Measurements from ENCODE around the gene MSH5.

MSH5 gene

DNA sequence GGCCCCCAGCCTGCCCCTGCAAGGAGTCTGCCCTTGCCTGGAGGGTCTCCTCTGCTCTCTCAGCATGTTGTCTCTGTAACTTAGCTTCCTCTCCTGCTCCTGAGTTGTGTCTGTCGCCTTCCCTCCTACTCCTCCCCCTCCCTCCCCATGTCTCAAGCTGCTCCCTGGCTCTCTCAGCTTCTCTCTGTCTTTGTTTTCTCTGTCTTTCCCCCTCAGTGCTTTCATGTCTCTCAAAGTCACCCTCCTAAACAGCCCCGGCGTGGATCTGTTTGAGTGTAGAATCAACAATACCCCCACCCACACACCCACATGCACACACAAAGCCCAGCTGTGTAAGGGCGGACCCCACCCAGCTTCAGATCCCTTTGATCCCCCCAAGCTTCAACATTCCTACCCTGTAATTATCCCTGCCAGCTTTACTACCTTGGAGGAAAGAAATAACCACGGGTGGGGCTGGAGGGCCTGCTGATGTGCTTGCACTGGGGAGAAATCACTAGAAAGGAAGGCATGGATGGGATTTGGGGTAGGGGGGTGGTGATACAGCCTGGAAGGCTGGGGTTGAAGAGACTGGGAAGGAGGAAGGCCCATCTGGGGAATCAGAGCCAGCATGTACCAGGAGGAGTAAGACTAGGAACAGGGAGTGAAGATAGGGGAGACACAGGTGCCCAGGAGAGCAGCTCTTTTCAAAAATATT lies 25.7 kb upstream of the MSH5 start:
- DNase-seq = no peak

DNA sequence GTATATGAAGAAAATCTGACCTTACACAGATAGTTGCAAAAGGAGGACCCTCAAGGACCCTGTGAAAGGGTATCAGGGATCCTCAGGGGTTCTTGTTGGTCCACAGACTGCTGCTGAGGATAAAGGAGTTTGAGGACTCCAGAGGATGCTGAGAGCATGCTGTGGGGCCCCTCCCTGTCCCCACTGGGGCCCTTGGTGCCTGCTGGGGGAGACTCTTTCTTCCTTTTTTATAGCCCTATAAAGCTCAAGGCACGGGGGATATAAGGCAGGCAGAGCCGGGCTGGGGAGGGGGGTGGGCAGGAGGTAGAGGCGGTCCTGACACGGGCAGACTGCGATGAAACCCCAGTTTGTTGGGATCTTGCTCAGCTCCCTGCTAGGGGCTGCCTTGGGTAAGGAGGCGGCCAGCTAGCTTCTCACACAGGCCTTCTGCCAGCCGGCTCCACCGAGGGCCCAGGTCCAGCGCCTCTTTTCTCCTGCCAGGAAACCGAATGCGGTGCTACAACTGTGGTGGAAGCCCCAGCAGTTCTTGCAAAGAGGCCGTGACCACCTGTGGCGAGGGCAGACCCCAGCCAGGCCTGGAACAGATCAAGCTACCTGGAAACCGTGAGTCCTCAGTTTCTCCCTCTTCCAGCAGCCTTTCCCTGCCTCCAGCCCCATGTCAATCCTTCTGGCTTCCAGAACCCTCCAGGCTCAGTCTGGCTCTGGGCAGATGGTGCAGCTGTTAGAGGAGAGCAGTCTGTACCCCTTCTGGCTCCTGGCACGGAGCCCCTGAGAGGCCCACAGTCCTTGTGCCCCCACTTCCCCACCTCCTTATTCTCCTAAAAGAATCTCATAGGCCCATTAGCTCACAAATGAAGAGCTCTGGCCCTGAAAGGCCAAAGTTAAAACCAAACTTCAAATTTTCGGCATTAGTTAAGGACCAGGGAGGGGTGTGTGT lies 24.5 kb upstream of the MSH5 start, which contains the start of gene LY6G6D:
LY6G6D (plus strand) TSS at position 327 of the 937 bp plus-strand sequence; CDS start at position 335, 8 bp downstream.
- no peak for DNase-seq

DNA sequence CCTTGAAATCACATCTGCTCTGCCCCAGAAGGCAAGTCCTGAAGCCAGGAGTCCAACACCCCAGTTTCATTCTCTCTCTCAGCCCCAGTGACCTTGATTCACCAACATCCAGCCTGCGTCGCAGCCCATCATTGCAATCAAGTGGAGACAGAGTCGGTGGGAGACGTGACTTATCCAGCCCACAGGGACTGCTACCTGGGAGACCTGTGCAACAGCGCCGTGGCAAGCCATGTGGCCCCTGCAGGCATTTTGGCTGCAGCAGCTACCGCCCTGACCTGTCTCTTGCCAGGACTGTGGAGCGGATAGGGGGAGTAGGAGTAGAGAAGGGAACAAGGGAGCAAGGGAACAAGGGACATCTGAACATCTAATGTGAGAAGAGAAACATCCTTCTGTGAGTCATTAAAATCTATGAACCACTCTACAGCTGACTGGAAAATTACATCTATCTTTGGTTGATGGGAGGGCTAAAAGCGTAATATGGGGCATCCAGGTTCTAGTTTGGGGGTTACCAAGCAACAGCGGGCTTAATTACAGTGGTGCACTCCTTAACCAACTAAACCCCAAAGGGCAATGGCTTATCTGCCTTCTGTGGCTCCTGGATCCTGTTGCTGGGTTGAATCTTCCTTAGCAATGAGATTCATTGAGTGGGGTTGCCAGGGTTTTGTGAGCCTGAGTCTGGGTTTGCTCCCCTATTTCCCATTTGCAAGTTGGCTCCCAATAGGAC lies 22.1 kb upstream of the MSH5 start:
- DNase-seq = peak; percentile 57

DNA sequence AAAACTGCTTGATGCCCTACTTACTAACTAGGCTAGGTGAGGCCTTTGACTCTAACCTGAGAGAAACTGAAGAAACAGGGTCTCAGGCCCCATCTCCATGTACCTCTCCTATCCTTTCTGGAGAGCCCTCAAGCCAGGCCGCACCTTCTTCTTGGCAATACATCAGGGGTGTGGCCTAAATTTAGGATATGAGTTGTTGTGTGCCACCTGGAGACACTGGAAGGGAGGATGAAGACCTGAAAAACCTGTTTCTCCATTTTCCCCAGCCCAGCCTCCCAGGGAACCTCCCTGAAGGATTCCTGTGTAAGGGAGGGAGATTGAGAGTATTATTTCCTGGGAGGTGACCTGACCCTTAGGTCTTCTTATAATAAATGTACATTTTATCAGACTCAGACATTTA lies 21.5 kb upstream of the MSH5 start:
- DNase-seq = peak; percentile 98

DNA sequence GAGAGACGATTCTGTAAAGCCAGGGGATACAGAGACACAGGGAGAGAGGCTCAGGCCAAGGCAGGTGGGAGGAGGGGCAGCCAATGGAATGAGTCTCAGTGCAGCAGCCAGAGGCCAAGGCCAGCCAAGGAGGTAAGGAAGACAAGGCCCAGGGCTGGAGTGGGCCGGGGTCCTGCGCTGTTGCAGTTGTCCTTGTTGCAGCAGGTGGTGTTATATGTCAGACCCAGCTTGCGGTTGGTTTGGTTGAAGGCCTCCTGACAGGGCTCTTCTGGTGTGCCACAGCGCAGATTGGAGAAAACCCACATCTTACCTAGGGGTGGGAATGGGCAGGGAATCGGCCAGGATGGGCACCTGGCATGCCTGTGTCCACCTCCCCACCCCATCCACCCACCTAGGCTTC lies 20.8 kb upstream of the MSH5 start:
- peak; percentile 18 for DNase-seq

DNA sequence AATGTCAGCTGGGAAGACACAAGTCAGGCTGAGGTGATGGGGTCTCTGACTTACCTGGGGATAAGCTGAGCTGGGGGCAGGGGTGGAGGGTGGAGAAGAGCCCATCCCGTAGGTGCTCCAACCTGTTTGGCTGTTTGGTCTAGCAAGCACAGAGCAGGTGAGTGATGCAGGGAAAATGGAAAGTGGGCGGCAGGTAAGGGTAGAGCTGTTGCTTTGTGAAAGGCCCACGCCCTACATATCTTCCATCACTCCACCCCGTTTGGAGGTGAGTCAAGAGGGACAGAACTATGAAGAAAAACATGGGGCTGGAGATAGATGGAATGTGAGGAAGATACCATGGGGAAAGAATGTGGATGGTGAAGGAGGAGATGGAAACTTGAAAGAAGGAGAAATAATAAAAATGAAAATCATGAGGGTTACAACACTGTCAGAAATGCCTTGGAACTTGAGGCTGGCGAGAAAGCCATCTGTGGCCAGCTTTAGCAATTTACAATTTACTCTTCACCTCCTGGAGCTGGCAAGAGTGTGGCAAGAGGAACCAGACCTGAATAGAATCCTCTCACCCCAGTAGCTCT lies 19.5 kb upstream of the MSH5 start:
- DNase-seq = no peak

DNA sequence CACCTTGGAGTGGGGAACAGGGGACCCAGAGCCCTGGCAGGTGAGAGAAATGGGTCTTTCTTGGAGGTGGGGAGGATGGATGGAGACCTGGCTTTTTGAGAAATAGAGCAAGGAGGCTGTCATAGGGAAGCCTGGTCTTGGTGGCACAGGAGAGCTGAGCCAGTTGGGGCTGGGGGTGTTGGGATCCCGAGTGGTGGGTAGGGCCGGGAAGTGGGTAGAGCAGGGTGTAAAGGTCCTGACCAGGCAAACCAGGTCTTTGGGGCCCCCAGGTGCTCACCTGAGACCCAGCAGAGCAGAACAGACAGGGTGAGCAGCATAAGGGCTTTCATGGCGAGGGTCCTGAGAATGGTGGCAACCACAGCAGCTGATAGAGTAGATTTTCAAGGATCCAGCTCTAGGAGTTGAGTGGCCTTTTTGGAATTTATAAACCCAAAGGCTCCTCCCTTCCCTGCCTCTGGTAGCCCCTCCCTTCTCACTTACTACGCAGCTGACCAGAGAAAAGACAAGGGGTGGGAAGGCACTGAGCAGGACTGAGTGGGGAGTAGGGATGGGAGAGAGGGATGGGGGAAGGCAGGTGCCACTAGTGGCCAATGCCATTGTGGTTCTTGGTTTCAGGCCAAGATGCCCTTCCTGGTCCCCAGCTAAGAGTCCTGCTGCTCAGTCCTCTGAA lies 18.3 kb upstream of the MSH5 start, which contains the start of gene LY6G6C:
LY6G6C (minus strand) TSS at position 396 of the 670 bp plus-strand sequence; CDS start at position 329, 67 bp downstream.
- no peak for DNase-seq

DNA sequence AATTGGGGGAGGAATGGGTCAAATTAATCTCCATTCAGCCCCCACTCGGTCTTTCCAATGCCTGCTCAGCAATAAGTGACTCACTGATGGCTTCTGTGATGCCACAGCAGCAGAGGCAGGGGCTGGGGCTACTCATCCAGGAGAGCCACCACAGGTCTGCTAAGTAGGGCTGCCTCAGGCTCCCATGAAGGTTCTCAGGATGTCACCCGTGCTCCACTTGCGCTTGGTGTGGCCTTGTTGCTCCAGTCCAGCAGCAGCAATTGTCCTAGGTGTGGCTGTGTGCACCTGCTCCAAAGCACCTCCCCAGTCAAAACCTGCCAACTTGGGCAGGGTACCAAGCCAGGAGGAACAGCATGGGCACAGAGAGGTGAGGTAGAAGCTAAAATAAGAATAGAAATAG lies 17.6 kb upstream of the MSH5 start:
- no peak for DNase-seq

DNA sequence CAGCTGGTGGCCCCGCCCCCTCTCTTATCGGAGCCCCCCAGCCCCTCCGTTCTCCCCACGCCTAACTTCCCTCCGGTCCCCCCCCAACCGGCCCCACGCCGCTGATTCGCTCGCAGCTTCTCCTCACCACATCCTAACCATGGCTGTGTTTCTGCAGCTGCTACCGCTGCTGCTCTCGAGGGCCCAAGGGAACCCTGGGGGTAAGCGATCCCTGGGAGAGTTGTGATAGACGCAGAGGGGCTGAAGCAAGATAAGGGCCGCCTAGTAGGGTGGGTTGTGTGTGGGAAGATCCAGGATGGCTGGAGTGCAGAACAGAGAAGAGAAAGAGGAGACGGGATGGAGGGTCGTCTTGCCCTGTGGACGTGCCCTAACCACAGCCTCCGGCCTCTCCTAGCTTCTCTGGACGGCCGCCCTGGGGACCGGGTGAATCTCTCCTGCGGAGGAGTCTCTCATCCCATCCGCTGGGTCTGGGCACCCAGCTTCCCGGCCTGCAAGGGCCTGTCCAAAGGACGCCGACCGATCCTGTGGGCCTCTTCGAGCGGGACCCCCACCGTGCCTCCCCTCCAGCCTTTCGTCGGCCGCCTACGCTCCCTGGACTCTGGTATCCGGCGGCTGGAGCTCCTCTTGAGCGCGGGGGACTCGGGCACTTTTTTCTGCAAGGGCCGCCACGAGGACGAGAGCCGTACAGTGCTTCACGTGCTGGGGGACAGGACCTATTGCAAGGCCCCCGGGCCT lies 16.4 kb upstream of the MSH5 start, which contains the start of gene MPIG6B:
MPIG6B (plus strand) TSS at position 129 of the 735 bp plus-strand sequence; CDS start at position 140, 11 bp downstream.
- no peak for DNase-seq

DNA sequence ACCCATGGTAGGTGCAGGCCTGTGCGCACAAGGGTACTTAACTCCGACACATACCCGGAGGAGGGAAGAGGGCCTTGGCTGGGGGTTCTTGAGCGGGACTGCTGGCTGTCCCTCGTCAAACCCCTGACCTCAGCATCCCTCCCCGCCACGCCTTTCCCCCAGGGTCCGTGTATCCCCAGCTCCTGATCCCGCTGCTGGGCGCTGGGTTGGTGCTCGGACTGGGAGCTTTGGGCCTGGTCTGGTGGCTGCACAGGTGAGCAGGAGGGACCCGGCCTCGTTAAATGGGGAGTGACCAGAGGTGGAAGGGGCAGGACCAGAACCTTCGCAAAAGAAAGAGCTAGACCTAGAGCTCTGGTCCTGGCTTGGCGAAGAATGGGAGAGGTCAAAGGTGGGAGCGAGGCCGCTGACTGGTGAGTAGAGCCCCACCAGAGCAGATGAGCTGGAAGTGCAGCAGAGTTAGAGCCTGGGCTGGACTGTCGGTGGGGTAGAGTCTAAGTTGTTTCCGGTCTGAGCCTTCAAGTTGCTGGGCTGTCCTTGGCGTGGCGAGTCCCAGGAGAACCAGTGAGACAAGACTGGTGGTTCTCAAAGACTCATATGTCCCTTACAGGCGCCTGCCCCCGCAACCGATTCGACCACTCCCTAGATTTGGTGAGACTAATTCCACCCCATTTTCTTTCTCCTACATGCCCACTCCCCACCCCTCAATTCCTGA lies 15.7 kb upstream of the MSH5 start:
- no peak for DNase-seq

DNA sequence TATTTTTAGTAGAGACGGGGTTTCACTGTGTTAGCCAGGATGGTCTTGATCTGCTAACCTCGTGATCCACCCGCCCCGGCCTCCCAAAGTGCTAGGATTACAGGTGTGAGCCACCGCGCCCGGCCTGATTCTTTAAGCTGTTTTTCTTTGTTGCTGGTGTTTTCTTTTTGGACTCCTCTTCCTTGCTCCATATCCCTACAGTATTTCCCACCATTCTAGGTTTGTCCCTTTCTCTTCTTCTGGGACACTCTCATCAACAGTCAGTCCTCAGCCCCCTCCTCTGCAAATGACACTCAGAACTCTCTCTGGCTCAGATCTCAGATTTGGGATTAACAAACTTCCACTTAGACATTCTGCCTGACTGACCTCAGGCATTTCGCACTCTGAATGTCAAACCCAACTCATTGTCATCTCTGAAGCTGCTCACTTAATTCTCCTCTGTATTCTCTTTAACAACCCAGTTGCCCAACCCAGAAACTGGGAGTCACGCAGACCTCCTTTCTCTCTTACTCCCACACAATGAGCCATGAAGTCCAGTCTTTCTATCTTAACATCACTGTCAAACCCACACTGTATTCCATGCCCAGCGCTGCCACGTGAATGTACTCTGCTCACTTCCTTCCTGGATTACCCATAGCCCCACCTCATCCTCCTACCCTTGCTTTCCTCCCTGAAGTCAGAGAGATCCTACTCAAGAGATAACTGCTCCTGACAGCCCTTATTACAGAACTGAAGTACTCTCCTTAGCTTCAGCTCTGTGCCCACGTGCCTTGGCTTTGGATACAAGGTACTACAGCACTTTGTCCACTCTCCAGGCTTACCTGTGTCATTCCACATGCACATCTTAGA lies 14.1 kb upstream of the MSH5 start:
- DNase-seq = no peak

DNA sequence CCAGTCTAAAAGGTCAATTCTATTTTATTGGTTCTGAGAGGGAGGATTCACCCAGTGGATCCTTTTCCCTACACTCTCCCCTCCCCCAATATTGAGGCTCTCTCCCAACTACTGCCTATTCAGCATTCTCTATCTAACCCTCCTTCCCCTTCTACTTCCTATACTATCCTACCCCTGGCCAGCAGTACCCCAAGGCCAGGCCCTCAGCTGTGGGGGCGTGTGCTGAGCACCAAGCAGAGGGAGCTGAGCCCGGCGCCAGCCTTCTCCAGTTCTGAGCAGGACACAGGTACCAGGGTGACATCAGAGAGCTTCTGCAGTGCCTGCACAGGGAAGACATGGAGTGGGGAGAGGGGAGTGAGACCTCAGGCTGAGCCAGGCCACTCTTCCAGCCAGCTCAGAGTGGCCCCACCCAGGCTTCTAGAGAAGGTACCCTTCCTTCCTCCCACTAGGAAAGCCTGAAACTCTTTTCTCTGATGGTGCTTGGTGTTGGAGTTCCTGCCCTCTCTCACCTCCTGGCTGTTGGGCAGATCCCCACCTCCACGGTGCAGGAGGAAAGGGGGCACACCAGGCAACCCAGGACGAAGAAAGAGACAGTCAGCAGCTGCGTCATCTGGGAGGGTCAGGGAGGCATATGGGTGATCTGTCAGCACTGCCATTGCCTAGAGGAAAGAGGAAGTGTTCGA lies 12.6 kb upstream of the MSH5 start:
- no peak for DNase-seq

DNA sequence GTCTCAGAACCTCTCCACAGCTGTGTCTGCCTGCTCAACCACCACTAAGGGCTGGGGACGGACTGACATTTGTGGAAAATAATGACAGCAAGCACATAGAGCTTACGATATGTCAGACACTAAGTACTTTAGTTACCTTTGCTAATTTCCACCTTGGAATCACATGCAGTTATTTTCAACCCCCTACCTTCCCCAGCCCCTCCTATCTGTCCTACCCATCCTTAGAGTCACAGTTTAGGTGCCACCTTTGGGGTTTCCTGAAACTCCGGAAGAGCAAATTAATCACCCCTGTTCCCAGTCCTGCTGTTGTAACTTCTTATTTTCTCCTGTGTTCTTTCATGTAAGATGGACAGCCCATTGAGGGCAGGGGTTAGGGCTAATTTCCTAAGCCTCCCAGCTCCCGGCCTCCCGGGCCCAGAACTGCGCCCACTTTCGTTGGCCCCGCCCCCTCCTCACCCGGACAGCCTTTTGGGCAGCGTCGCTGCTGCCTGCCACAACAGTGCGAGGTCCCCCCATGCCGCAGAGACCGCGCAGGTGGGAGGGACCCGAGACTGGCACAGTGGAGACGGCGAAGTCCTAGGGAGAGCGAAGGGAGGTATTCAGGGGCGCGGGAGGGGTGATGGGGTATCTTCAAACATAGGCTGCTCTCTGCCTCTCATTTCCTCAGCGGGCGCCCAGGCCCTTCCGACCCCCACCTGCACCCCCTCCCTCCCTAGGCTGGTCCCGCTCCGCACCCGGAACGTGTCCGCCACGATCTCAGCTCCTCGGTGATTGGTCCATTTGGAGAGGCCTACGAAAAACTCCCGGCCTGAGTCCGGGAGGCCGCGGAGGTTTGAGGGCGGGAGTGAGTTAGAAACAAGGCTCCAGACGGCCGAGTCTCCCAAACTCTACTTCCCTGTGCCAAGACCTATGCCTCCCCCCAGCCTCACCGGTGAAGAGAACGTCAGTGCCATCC lies 11.8 kb upstream of the MSH5 start:
- DNase-seq = no peak

DNA sequence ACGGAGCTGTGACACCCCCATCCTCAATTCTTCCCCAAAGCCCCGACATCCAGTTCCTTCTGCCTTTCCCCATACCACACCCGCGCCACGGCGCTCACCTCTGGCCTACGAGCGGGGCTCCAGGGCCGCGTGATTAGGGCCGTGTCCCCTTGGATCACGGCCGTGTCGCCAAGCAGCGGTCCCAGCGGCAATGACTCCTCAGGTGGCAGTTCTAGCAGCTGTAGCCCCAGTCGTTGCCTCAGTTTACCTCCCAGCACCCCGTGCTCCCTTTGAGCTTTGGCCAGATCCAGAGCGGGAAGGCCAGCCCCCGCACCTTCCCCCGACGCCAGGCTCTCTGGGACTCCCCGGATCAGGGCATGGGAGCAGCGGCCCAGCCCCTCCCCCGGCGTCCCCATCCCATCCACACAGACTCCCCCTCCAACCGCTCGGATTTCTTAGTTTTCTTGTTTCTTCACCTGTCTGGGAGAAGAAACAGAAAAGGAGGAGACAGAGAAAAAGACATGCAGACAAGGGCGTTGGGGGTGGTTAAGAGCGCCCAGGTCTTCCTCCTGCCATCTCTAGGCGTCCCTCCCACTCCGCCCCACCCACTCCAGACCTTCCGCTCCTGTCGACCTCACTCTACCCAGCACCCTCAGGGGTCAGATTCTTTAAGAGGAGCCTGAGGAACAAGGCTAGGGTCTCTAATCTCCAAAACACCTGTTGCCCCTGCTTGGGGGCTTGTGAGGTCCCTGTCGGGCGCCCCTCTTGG lies 10.9 kb upstream of the MSH5 start, which contains the start of gene DDAH2:
DDAH2 (minus strand) TSS at position 533 of the 748 bp plus-strand sequence; CDS start at position 395, 138 bp downstream.
- DNase-seq = no peak

DNA sequence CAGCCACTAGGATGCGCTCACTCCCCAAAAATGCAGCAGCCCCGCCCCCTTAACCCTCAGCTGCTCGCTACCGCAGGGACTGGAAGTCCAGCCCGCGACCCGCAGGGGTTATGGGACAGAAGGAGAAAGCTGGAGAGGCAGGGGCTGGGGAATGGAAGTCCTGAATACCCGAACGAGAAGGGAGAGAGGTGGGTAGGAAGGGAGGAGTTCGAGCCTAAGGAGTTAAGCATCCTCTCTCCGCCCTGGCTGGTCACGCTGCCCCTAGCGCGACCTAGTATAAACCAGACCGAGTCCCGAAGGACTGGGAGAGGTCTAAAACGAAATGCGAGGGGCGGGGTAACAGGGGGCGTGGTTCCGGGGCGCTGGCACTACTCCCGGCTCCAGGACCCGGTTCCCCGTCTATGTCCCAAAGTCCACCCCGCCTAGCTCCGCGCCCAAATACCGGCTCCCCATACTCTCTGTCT lies 10.3 kb upstream of the MSH5 start:
- no peak for DNase-seq

DNA sequence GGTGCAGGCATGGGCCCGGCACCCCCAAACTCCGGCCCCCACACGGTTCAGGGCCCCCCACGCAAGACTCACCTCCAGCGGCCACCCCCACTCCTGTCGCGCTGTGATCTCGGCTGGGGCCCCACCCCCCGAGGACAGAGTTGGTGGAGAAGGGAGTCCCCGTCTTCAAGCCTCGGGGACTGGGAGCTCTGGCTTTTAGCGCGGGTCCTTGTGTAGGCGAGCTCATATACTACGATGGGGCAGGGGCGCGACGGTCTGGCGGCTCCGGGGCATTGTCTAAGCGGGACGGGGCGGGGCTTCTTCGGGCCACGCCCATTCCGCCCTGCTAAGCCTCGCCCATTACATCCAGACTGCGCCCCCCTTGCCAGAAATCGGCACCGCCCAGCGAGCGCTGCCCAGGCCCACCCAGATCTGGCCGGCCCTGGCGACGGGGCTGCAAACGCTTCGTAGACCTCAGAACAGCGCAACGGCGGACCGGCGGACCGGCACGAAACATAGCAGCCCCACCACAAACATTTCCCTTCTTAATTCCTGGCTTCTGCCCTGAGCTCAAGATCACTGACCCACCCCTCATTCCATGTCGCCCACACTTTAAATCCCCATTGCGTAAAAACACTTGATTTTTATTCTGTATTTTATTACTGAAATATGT lies 9.7 kb upstream of the MSH5 start:
- DNase-seq = no peak
